Cardiac muscle cell (in vitro differentiated cells and primary cell): ENCODE results near the gene PSME3IP1. TPM values are rescaled to one million over a fixed set of nuclear protein-coding genes. Genes with fewer than 3 reads are reported as not detected.
A peak's percentile ranks its signal among the peaks of the same experiment; 100 is the strongest.

Source experiments
- DNase-seq, 2 donors: peaks; one replicate each; pipeline versions ENCODE4 v3.0.0 to v3.0.0-alpha.2; 2010 to 2017; ENCODE audit warnings: low read depth in 1 of 2, low spot score in 1 of 2
- H3K27ac ChIP-seq: fragments of 200-600 bp; sonication (generic); 2 replicates; pipeline ENCODE4 v1.5.1; 2016
- H3K27me3 ChIP-seq: fragments of 200-600 bp; sonication (generic); 2 replicates; pipeline ENCODE4 v1.6.0; 2016; ENCODE audit warnings: control low read depth
- H3K36me3 ChIP-seq: fragments of 200-600 bp; sonication (generic); 2 replicates; pipeline ENCODE4 v1.5.1; 2016; ENCODE audit warnings: control low read depth
- H3K4me1 ChIP-seq: fragments of 200-600 bp; sonication (generic); 2 replicates; pipeline ENCODE4 v1.8.1; 2017; ENCODE audit warnings: low read depth, mild to moderate bottlenecking, mixed run types
- H3K4me3 ChIP-seq: fragments of 200-600 bp; sonication (generic); 2 replicates; pipeline ENCODE4 v1.5.1; 2016; ENCODE audit warnings: mild to moderate bottlenecking
- H3K9me3 ChIP-seq: fragments of 200-600 bp; sonication (generic); 2 replicates; pipeline ENCODE4 v1.5.1; 2017; ENCODE audit warnings: low read depth, mild to moderate bottlenecking, control low read depth
- polyA plus RNA-seq: library from polyadenylated mRNA; unstranded; fragments of >200 nt; fragmentation: Nextera tagmentation; extraction: Ambion mirVana; gene quantifications from 2 replicates; pipeline ENCODE4 v1.2.1, GENCODE V29; 2016
- total RNA-seq: library from RNA; depleted of rRNA; stranded (reverse); fragments of >200 nt; gene quantifications from 2 replicates; pipeline ENCODE4 v1.2.3, GENCODE V29; 2016
- TF ChIP-seq, protein P1 (sequence below): IDR thresholded peaks from 2 replicates; pipeline ENCODE4 v1.5.1; 2012; ENCODE audit warnings: low read depth, mild to moderate bottlenecking, low read length

PSME3IP1 gene
- total and polyA plus RNA-seq, 2 experiments from 2014 or later, result 73.6 to 108 TPM

DNA sequence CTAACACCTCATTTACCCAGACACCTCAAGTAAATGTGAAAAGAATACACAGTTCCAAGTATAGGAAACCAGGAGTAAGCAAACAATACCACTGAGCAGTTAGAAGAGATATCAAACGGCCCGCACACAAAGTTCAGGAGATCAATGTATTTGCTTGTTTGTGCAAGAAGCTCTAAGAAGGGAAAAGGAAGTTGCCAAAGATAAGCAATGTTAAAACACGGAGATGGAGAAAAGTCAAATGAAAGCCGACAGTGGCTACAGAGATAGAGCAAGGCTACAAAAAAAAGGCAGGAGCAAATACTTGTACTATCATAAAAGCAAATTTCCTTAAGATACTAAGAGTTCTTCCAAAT, 29.5 kb downstream of the PSME3IP1 start:
- Histone ChIP-seq H3K27ac (no peak overlapping the region), H3K4me3 (no peak overlapping the region), H3K27me3 (no peaks in the 10 kb centered on the region), H3K36me3 (peaks cover 13% of the 10 kb centered on the region), H3K4me1 (no peaks in the 10 kb centered on the region), H3K9me3 (no peaks in the 10 kb centered on the region)
- TF ChIP-seq, protein P1, sequence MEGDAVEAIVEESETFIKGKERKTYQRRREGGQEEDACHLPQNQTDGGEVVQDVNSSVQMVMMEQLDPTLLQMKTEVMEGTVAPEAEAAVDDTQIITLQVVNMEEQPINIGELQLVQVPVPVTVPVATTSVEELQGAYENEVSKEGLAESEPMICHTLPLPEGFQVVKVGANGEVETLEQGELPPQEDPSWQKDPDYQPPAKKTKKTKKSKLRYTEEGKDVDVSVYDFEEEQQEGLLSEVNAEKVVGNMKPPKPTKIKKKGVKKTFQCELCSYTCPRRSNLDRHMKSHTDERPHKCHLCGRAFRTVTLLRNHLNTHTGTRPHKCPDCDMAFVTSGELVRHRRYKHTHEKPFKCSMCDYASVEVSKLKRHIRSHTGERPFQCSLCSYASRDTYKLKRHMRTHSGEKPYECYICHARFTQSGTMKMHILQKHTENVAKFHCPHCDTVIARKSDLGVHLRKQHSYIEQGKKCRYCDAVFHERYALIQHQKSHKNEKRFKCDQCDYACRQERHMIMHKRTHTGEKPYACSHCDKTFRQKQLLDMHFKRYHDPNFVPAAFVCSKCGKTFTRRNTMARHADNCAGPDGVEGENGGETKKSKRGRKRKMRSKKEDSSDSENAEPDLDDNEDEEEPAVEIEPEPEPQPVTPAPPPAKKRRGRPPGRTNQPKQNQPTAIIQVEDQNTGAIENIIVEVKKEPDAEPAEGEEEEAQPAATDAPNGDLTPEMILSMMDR, result no peak
- no peak for DNase-seq

DNA sequence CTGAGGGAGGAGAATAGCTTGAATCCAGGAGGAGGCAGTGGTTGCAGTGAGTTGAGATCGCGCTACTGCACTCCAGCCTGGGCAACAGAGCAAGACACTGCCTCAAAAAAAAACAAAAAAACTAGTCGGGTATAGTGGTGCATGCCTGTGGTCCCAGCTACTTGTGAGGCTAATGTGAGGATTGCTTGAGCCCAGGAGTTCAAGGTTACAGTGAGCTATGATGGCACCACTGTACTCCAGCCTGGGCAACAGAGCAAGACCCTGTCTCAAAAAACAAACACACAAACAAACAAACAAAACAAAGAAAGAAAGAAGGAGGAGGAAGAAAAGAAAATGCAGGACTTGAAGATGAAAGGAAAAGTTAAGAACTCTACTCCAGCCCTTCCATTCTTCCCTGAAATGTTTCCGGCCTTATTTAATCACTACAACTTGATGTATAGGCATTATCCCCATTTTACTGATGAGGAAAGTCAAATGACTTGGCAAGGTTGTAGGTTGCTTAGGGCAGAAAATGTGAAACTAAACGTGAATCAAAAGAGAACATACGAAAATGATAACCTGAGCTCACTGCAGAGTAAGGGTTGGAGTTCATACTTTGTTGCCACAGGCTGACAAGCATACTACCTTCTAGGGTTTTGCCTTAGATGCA, 30.0 kb downstream of the PSME3IP1 start:
- DNase-seq, result no peak
- TF ChIP-seq, protein P1, result no peak
- Histone ChIP-seq H3K27ac (no peak overlapping the region), H3K4me1 (no peaks in the 10 kb centered on the region), H3K9me3 (no peaks in the 10 kb centered on the region), H3K4me3 (no peak overlapping the region), H3K36me3 (peaks cover 13% of the 10 kb centered on the region), H3K27me3 (no peaks in the 10 kb centered on the region)

DNA sequence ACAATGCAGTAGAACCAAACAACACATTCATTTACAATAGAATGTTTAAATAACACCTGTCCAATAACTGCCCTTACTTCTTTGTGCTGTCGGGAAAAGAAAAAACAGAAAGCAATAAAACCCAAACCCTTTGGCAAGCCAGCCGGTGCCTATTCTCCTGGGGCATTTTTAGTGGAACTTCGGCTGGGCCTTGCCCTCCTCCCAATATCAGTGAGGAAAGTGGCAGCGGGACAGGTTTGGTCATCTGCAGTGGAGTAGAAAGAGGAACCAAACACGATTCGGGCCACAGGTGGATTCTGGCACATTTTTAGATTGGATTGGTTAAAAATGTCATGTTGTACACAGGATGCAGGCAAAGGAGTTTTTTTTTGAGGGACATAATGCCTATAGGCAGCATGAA, 32.0 kb downstream of the PSME3IP1 start:
- Histone ChIP-seq H3K27ac (no peak overlapping the region), H3K36me3 (peaks cover 7% of the 10 kb centered on the region), H3K27me3 (no peaks in the 10 kb centered on the region), H3K4me3 (no peak overlapping the region), H3K9me3 (no peaks in the 10 kb centered on the region), H3K4me1 (no peaks in the 10 kb centered on the region)
- no peak for DNase-seq
- TF ChIP-seq, protein P1, result no peak

DNA sequence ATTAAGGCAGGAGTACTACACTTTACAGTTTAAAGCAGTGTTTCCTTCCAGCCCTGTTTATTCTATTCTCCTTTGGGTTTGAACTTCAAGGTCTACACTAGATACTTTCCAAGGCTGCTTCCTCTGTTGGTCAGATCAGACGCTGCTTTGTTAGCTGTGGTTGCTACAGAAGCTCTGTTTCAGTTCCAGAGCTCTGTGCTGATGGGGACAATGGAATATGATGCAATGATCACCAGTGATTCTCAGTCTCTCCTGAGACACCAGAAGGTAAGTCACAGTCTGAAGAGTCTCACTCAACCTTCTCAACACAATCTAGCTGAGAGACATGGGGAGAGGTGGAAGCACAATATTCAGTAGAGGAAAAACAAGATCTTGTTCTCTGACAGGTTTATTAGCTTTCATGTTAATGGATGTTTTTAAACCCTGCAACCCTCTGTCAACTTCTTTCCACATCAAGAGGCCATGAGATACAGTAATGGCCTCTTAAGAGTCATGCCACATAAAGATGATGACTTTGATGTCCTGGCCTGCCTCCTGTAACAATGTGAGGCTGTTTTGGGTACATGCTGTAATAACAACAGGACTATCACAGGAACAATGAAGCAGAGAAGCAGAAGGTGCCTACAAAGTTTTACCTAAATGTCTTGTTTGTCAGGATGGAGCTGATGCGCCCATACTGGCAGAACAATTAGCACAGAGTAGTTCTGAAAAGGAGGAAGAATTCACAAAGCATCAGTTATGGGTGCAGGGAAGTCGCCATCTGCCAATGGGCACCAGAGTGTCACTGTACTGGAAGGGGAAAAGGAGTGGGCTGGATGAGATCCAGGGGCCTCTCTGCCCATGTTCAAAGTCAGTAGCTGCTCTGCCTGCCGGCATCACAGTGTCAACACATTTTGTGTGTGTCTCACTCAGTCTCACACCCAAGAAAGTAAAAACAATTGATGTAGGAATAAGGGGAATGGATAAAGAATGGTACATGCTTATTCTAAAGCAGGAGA, 33.4 kb downstream of the PSME3IP1 start:
- Histone ChIP-seq H3K27me3 (no peaks in the 10 kb centered on the region), H3K4me3 (no peak overlapping the region), H3K36me3 (peaks cover 3% of the 10 kb centered on the region), H3K27ac (peak overlapping the region; percentile 23), H3K9me3 (no peaks in the 10 kb centered on the region), H3K4me1 (no peaks in the 10 kb centered on the region)
- DNase-seq, result no peak
- TF ChIP-seq, protein P1, result no peak

DNA sequence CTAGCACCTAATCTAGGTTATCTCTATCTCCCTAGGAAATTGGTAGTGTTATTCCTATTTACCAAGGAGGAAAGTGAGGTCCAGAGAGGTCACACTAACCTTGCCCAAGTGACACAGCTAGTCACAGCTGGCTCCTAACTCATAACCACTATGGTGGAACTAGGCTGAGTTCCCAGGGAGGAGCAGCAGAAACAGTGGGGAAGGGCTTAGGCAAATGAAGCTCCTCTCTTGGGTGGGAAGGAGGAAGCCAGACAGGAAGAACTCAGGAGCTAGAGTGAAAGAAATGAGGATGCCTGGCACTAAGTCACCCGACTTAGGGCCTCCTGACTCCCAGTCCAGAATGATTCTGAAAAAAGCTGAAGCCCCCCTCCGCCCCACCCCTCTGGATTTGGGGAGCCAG, 34.5 kb downstream of the PSME3IP1 start:
- H3K4me3 ChIP-seq, result no peak overlapping the region
- no peaks in the 10 kb centered on the region for H3K27me3 ChIP-seq
- H3K4me1 ChIP-seq, result no peaks in the 10 kb centered on the region
- TF ChIP-seq, protein P1, result no peak
- no peak overlapping the region for H3K27ac ChIP-seq
- H3K9me3 ChIP-seq, result no peaks in the 10 kb centered on the region
- no peak for DNase-seq
- H3K36me3 ChIP-seq, result peaks cover 3% of the 10 kb centered on the region
